HepG2 (cell line): ENCODE results near the gene BRCA1. TPM values are rescaled to one million over a fixed set of nuclear protein-coding genes. Genes with fewer than 3 reads are reported as not detected.

Experiments used
- AGO2 ChIP-seq: fragments of 200-400 bp; formaldehyde crosslinking; optimal IDR thresholded peaks from 2 replicates; pipeline ENCODE3; 2017; ENCODE audit warnings: mild to moderate bottlenecking, low read depth, low read length, moderate library complexity
- FOXK1 ChIP-seq: sonication (generic); formaldehyde crosslinking; IDR thresholded peaks from 2 replicates; pipeline ENCODE4 v1.4.0; 2020; ENCODE audit warnings: low read depth, missing genetic modification reagents, borderline replicate concordance
- KLF16 ChIP-seq, 2 experiments: sonication (generic) in 1 of 2; formaldehyde crosslinking in 1 of 2; IDR thresholded peaks; 2 replicates each; pipeline versions ENCODE4 v1.6.1 to v1.8.0; 2016 to 2023; ENCODE audit warnings: missing genetic modification reagents in 2 of 2, missing compliant biosample characterization in 1 of 2
- TCF12 ChIP-seq, 2 experiments: fragments of 450-650 bp in 1 of 2; sonication (generic) in 1 of 2; formaldehyde crosslinking in 1 of 2; IDR thresholded peaks; 2 replicates each; pipeline versions ENCODE4 v1.6.1 to v1.8.0; 2017 to 2022; ENCODE audit warnings: antibody characterized with exemption in 1 of 2, mild to moderate bottlenecking in 1 of 2, missing genetic modification reagents in 1 of 2, moderate library complexity in 1 of 2
- THAP8 ChIP-seq: sonication (generic); formaldehyde crosslinking; IDR thresholded peaks from 2 replicates; pipeline ENCODE4 v1.5.1; 2020; ENCODE audit warnings: missing genetic modification reagents, mild to moderate bottlenecking, borderline replicate concordance
- ZFP91 ChIP-seq: sonication (generic); formaldehyde crosslinking; IDR thresholded peaks from 2 replicates; pipeline ENCODE4 v1.9.0; 2022; ENCODE audit warnings: missing genetic modification reagents, mild to moderate bottlenecking, borderline replicate concordance
- ZIK1 ChIP-seq: sonication (generic); formaldehyde crosslinking; IDR thresholded peaks from 2 replicates; pipeline ENCODE4 v1.5.0; 2020; ENCODE audit warnings: mild to moderate bottlenecking, low read depth, missing genetic modification reagents, borderline replicate concordance
- polyA plus RNA-seq, 8 experiments: library from polyadenylated mRNA; depleted of rRNA in 3 of 8; stranded (reverse) in 7 of 8; unstranded in 1 of 8; fragments of >200 nt; fragmentation: Illumina TruSeq in 4 of 8; extraction: Trizol in 4 of 8; gene quantifications; 2 replicates each; pipeline versions ENCODE4 v1.2.1 to v1.2.3, GENCODE V29; 2011 to 2016; ENCODE audit warnings: low read depth in 4 of 8, missing spikeins in 1 of 8, mixed read lengths in 1 of 8; ENCODE audit not compliant: insufficient read depth in 1 of 8
- total RNA-seq, 5 experiments: library from RNA; depleted of rRNA; stranded (reverse); fragments of >200 nt; fragmentation: Illumina TruSeq; extraction: Trizol; gene quantifications; 2 replicates each; pipeline ENCODE4 v1.2.3, GENCODE V29; 2016; ENCODE audit warnings: low read depth in 1 of 5
- TF ChIP-seq, protein P1 (sequence below): sonication (generic); formaldehyde crosslinking; IDR thresholded peaks from 2 replicates; pipeline ENCODE4 v1.8.1; 2022; ENCODE audit warnings: mild to moderate bottlenecking, missing genetic modification reagents
- TF ChIP-seq, protein P2 (sequence below): sonication (generic); formaldehyde crosslinking; IDR thresholded peaks from 2 replicates; pipeline ENCODE4 v1.4.0; 2020; ENCODE audit warnings: missing genetic modification reagents, borderline replicate concordance
- TF ChIP-seq, protein P3 (sequence below): sonication (generic); formaldehyde crosslinking; IDR thresholded peaks from 2 replicates; pipeline ENCODE4 v1.4.0; 2020; ENCODE audit warnings: missing genetic modification reagents
- TF ChIP-seq, protein P4 (sequence below): sonication (generic); formaldehyde crosslinking; IDR thresholded peaks from 2 replicates; pipeline ENCODE4 v1.8.0; 2022; ENCODE audit warnings: missing genetic modification reagents, mild to moderate bottlenecking, moderate library complexity, borderline replicate concordance

Gene BRCA1
- total and polyA plus RNA-seq, 2 of the 13 experiments (the other 11 are each of a cell fraction or from before 2014, with no cell fraction given), result 13.3 to 37.5 TPM

DNA sequence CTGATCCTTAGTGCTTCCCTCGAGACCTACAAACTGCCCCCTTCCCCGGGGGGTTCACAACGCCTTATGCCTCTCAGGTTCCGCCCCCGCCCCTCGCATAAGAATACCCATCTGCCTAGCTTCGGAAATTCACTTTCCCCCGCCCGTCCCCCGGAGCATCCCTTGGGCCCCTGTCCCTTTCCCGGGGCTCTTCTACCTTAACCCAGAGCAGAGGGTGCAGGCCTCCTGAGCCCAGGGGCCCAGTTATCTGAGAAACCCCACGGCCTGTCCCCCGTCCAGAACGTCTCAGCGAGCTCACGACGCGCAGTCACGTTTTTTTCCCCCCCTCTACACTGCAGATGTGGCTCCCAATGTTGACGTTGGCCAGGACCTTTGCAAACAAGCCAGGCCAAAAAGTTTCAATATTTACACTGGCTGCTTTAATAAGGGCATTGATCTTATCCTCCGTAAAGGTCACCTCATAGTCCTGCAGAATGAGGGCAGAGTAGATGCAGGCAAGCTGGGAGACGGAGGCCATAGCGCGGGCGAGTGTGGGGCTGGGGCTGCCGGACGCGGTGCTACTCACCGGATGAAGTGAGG is 44.5 kb upstream of the BRCA1 start (continued):
- TF ChIP-seq, protein P1, sequence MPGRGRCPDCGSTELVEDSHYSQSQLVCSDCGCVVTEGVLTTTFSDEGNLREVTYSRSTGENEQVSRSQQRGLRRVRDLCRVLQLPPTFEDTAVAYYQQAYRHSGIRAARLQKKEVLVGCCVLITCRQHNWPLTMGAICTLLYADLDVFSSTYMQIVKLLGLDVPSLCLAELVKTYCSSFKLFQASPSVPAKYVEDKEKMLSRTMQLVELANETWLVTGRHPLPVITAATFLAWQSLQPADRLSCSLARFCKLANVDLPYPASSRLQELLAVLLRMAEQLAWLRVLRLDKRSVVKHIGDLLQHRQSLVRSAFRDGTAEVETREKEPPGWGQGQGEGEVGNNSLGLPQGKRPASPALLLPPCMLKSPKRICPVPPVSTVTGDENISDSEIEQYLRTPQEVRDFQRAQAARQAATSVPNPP (CRISPR knock-in tag), result peak; percentile 63; the same call in 1 of the 2 replicates
- TF ChIP-seq FOXK1 (CRISPR knock-in tag), result peak; percentile 59; the same call in 1 of the 2 replicates
- TF ChIP-seq, protein P2, sequence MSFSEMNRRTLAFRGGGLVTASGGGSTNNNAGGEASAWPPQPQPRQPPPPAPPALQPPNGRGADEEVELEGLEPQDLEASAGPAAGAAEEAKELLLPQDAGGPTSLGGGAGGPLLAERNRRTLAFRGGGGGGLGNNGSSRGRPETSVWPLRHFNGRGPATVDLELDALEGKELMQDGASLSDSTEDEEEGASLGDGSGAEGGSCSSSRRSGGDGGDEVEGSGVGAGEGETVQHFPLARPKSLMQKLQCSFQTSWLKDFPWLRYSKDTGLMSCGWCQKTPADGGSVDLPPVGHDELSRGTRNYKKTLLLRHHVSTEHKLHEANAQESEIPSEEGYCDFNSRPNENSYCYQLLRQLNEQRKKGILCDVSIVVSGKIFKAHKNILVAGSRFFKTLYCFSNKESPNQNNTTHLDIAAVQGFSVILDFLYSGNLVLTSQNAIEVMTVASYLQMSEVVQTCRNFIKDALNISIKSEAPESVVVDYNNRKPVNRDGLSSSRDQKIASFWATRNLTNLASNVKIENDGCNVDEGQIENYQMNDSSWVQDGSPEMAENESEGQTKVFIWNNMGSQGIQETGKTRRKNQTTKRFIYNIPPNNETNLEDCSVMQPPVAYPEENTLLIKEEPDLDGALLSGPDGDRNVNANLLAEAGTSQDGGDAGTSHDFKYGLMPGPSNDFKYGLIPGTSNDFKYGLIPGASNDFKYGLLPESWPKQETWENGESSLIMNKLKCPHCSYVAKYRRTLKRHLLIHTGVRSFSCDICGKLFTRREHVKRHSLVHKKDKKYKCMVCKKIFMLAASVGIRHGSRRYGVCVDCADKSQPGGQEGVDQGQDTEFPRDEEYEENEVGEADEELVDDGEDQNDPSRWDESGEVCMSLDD, result no peak
- TF ChIP-seq TCF12 (IDR thresholded peaks at IDR 0.05), result no peak
- TF ChIP-seq TCF12 (CRISPR knock-in tag; IDR thresholded peaks at IDR 0.05), result no peak
- TF ChIP-seq, protein P3, sequence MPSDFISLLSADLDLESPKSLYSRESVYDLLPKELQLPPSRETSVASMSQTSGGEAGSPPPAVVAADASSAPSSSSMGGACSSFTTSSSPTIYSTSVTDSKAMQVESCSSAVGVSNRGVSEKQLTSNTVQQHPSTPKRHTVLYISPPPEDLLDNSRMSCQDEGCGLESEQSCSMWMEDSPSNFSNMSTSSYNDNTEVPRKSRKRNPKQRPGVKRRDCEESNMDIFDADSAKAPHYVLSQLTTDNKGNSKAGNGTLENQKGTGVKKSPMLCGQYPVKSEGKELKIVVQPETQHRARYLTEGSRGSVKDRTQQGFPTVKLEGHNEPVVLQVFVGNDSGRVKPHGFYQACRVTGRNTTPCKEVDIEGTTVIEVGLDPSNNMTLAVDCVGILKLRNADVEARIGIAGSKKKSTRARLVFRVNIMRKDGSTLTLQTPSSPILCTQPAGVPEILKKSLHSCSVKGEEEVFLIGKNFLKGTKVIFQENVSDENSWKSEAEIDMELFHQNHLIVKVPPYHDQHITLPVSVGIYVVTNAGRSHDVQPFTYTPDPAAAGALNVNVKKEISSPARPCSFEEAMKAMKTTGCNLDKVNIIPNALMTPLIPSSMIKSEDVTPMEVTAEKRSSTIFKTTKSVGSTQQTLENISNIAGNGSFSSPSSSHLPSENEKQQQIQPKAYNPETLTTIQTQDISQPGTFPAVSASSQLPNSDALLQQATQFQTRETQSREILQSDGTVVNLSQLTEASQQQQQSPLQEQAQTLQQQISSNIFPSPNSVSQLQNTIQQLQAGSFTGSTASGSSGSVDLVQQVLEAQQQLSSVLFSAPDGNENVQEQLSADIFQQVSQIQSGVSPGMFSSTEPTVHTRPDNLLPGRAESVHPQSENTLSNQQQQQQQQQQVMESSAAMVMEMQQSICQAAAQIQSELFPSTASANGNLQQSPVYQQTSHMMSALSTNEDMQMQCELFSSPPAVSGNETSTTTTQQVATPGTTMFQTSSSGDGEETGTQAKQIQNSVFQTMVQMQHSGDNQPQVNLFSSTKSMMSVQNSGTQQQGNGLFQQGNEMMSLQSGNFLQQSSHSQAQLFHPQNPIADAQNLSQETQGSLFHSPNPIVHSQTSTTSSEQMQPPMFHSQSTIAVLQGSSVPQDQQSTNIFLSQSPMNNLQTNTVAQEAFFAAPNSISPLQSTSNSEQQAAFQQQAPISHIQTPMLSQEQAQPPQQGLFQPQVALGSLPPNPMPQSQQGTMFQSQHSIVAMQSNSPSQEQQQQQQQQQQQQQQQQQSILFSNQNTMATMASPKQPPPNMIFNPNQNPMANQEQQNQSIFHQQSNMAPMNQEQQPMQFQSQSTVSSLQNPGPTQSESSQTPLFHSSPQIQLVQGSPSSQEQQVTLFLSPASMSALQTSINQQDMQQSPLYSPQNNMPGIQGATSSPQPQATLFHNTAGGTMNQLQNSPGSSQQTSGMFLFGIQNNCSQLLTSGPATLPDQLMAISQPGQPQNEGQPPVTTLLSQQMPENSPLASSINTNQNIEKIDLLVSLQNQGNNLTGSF (CRISPR knock-in tag), result no peak
- TF ChIP-seq AGO2, result no peak
- peak; percentile 29 for TF ChIP-seq ZFP91
- TF ChIP-seq KLF16 (CRISPR knock-in tag; IDR thresholded peaks at IDR 0.05), result no peak
- no peak for TF ChIP-seq THAP8 (CRISPR knock-in tag)
- TF ChIP-seq ZIK1, result peak; percentile 72; the same call in 1 of the 2 replicates
- TF ChIP-seq, protein P4, sequence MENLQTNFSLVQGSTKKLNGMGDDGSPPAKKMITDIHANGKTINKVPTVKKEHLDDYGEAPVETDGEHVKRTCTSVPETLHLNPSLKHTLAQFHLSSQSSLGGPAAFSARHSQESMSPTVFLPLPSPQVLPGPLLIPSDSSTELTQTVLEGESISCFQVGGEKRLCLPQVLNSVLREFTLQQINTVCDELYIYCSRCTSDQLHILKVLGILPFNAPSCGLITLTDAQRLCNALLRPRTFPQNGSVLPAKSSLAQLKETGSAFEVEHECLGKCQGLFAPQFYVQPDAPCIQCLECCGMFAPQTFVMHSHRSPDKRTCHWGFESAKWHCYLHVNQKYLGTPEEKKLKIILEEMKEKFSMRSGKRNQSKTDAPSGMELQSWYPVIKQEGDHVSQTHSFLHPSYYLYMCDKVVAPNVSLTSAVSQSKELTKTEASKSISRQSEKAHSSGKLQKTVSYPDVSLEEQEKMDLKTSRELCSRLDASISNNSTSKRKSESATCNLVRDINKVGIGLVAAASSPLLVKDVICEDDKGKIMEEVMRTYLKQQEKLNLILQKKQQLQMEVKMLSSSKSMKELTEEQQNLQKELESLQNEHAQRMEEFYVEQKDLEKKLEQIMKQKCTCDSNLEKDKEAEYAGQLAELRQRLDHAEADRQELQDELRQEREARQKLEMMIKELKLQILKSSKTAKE (CRISPR knock-in tag), result peak; percentile 76; the same call in 1 of the 2 replicates
